HG03108 (cell line): Measurements from ENCODE around the gene SERBP1.
A peak's percentile ranks its signal among the peaks of the same experiment; 100 is the strongest.
"Not testable (repeated sequence)": the region's sequence is repeated elsewhere in the genome, so short reads cannot be mapped to it uniquely, and the experiment has no call there.

Experiments used
- ATAC-seq: cut with Tn5 transposase; IDR thresholded peaks from one replicate; pipeline ENCODE4 v1.9.1; 2021; ENCODE audit warnings: moderate library complexity; ENCODE audit not compliant: unreplicated experiment

SERBP1 gene

GRCh38 chr1:67430358-67431155 lies at the start of gene SERBP1:
Gene SERBP1, minus strand, starts transcription at chr1:67430402. Its CDS starts 102 bp downstream, at chr1:67430300.
- ATAC-seq, result peak; percentile 87

DNA sequence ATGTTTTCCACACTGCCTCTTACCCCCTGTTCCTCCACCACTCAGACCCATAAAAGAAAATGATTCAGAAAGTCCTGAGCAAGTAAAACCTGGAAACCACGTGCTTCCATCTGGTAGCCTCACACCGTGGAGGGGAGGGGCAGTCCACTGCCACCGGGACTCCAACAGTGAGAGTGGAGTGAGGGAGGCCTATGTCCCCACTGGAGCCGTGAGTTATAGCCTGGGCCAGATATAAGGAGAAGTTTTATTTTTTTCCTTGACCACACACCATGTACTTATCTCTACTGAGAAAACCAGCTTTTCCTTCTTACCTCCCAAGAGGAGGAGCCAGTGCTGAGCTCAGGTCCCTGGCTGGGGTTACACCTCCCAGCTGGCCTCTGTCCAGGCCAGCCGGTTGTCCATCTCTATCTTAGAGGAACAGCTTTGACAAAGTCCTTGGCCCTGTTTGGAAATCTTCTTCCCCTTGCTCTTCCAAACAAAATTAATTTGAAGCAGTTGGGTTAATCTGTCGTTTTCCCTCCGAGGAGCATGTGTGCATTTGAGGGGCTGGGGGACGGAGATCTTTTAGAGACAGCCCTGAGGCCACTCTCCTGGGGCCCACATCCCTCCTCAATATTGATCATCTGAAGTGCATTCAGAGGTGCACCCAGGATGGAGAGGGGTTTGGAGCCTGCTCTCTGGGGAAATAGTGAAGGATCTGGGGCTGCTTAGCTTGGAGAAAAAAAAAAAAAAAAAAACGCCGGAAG lies 49.1 kb upstream of the SERBP1 start:
- ATAC-seq, result no peak

DNA sequence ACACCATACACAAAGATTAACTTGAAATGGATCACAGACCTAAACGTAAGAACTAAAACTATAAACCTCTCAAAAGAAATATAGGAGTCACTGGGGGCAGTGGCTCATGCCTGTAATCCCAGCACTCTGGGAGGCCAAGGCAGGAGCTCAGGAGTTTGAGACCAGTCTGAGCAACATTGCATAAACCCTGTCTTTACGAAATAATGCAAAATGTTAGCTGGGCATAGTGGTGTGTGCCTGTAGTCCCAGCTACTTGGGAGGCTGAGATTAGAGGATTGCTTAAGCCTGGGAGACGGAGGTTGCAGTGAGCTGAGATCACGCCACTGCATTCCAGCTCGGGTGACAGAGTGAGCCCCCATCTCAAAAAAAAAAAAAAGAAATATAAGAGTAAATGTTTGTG lies 46.7 kb upstream of the SERBP1 start:
- ATAC-seq, result no peak

- no peak for ATAC-seq
Observed at GRCh38 chr1:67476006-67476482, 45.8 kb upstream of the SERBP1 start.

DNA sequence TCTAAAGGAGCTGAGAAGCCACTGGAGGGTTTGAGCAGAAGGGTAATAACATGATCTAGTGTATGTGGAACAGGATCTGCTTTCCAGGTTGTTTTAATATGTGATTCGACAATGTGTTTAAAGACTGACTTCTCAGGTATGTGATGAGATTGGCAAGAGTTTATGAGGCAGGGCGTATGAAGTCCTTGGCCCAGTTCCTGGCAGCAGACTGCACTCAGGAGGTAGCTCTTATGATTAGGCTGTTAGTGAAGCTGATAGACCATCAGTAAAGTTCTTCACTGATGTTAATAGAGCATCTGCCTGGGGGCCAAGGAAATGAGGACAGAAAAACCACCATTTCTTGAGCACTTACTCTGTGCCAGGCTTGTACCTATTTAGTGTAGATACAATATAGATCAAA lies 41.9 kb upstream of the SERBP1 start:
- ATAC-seq, result no peak

GRCh38 chr1:67469431-67469830 lies 39.2 kb upstream of the SERBP1 start:
- no peak for ATAC-seq

DNA sequence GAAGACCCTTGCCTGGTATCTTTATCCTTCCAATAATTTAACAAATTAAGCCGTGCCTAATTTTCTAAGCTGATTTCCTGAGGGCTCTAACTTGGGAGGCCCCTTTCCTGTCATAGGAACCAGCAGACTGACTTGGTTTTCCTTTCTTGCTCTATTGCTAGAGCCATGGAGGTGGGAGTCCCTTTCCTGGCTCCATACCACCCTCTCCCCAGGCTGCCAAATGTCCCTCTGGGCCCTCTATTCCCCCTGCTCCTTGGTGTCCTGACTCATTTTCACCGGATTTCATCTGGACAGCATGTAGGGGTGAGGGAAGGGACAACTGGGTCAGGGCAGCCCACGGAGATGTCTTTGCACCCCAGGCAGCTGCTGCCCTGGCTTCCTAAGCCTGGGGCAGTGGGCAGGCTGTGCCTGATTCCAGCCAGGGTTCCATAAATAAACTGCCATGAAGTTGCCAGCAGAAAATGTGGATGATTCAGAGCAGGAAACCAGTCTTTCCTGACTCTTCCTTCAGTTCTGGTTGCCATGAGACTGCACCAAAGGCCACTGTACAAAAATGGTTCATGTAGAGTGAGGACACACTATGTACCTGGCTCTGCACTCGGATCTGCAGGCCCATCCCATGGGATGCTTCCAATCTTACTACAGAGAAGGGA lies 38.0 kb upstream of the SERBP1 start:
- no peak for ATAC-seq

- ATAC-seq, result no peak
Observed at GRCh38 chr1:67465375-67465774, 35.2 kb upstream of the SERBP1 start.

DNA sequence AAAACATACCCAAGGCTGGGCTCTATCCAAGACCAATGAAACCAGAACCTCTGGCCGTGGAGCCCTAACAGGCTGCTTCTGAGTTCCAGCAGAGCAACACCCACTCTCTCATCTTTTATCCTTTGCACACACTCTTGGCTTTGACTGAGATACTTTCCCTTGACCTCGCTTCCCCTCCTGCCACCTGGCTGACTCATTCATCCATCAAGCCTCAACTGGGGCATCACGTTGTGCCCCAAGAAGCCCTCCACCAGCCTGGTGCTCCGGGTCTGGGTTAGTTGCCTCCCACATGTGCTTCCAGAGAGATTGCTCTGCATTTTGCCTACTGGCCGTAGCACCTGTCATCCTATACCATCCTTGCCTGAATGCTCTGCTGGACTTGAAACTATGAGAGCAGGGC lies 34.5 kb upstream of the SERBP1 start:
- ATAC-seq, result no peak

- ATAC-seq, result no peak
Observed at GRCh38 chr1:67464058-67464457, 33.9 kb upstream of the SERBP1 start.

- no peak for ATAC-seq
Observed at GRCh38 chr1:67463298-67463955, 33.2 kb upstream of the SERBP1 start.

DNA sequence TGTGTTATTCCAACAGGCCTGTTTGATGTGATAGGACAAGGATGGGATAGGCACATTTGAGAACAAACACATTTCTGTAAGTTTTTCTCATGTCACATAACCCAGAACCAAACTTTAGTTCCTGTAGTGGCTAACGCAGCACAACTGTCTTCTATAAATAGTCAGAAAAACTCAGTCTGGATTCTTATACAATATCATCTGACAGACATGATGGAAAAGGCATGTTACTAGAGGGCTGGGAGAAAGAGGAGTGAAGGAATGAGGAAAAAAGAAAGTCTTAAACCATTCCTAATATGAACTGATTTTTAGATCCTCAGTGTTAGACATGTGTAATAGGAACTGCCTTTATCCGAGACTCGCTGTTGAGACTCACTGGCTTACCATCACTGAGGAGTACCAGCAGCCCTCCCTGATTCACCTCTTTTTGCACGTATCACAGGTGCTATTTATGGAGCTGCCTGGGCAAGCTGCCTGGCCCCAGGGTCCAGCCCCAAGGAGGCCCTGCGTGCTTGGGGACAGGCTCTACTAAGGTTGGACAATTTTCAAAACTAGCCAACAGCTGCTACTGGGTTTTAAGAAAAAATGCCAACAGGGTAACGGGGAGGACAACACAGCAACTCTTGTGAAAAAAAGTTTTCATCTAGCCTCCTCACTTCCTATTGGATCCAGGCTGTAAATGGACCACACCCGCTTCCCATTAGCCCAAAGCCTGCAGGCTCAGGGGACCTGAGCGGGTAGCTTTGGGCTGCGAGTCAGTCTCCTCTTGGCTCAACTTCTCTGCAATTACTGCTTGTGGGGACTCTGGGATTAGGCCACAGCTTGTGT lies 30.7 kb upstream of the SERBP1 start:
- ATAC-seq, result no peak

GRCh38 chr1:67459068-67459467 lies 28.9 kb upstream of the SERBP1 start:
- no peak for ATAC-seq

DNA sequence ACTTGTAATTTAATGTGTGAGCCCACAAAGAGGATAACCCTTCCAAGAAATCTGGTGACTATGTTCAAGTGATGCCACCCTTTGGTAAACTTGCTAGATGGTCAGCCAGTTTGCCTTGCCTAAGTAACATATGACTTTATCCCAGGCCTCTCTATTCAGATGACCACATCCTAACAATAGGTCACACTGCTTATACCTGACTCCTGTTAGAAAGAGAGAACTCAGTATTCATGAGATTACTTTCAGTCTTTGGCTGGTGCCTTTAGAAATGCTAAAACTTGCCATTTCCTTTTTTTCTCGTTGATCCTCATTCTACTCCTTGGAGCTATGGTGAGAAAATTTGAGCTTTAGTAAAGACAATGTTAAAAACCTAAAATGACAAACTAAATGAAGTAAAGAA lies 28.5 kb upstream of the SERBP1 start:
- no peak for ATAC-seq

DNA sequence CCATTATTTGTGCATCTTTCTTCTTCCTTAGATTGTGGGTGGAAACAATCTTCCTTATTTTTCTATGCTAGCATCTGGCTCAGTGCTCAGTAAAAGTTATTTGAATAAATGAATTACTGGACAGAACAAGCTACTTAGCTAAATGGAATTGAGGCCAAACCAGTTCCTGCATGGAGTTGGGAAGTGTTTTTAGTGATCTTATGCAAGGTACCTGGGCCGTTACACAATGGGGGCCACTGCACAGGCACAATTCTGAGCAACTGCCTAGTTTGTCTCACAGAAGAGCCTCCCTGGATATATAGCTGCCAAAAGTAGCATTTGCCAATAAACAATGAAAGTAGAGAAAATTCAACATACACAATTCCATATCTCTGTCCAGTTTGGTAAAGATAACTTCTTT lies 27.0 kb upstream of the SERBP1 start:
- ATAC-seq, result no peak

GRCh38 chr1:67451815-67452214 lies 21.6 kb upstream of the SERBP1 start:
- no peak for ATAC-seq

- no peak for ATAC-seq
Observed at GRCh38 chr1:67451356-67451755, 21.2 kb upstream of the SERBP1 start.

DNA sequence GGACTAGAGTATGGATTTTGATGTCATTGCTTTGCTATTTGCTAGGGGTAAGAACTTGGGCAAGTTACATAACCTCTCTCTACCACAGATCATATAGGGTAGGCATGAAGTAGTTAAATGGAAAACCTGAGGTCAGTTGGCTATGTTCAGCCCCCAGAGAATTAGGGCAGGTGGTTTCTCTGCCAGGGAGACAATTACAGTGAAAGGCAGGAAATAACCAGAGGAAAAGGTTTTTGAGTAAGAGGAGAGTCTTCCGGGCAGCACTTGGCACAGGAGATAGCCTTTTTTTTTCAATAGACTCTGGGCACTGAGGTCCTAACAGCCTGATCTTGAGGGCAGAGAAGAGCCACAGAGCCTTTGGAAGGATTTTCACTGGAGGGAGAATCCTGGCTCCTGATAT lies 16.7 kb upstream of the SERBP1 start:
- no peak for ATAC-seq

DNA sequence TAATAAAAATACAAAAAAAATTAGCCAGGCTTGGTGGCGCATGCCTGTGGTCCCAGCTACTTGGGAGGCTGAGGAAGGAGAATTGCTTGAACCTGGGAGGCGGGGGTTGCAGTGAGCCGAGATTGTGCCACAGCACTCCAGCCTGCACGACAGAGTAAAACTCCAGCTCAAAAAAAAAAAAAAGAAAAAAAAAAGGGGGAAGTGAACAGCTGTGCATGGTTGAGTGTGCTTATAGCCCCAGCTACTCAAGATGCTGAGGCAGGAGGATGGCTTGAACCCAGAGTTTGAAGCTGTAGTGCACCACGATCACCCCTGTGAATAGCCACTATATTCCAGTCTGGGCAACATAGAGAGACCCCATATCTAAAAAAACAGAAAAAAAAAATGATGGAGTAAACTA lies 15.8 kb upstream of the SERBP1 start:
- ATAC-seq, result not testable (repeated sequence)

DNA sequence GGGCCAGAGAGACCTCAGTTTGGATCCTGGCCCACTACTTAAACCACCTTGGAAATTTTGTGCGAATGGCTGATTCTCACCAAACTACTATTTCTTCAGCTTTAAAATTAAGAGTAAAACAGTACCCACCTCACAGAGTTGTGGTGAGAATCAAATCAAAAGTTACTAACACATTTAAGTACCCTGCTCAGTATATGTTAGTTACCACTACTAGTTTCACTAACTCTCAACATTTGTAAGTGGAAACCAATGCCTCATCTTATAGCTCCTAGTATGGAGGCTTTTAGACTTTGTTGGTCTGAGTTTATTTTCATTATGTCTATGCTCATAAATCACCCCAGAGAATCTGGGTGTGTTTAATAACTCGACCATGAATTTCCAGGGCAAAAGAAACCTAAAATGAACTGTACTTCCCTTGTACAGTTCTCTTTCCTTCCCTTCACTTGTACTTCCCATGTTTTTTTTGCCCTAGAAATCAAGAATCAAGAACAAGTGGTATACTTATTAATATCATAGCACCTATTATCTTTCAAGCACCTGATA lies 11.6 kb upstream of the SERBP1 start:
- no peak for ATAC-seq
